Measurements from ENCODE around the gene ETV3.

- TF ChIP-seq CTCF (IDR thresholded peaks at IDR 0.05), result no peak
- no peak for TF ChIP-seq EZH2 (IDR thresholded peaks at IDR 0.05)
Measured at GRCh38 chr1:157142201-157142600, 4.0 kb upstream of the ETV3 start.
